DND-41 (cell line): Measurements from ENCODE around the gene SCN10A.

Experiments
- ATAC-seq: fragments of 200-7000 bp; cut with Tn5 transposase; 3 replicates; pipeline ENCODE4 v1.9.1; 2021; ENCODE audit warnings: low read depth; ENCODE audit not compliant: insufficient read depth
- DNase-seq: peaks from one replicate; pipeline ENCODE4 v3.0.0-alpha.2; 2020
- H2AFZ ChIP-seq: 2 replicates; pipeline ENCODE4 v1.6.0; 2012; ENCODE audit warnings: low read depth, low read length
- H3K27ac ChIP-seq: 2 replicates; pipeline ENCODE4 v1.5.1; 2012; ENCODE audit warnings: low read length, inconsistent platforms
- H3K27me3 ChIP-seq: fragments of 200-600 bp; sonication (generic); 2 replicates; pipeline ENCODE4 v1.6.0; 2012; ENCODE audit warnings: low read length, mild to moderate bottlenecking, inconsistent platforms; ENCODE audit not compliant: insufficient read depth, poor library complexity
- H3K36me3 ChIP-seq: 2 replicates; pipeline ENCODE4 v1.5.1; 2012; ENCODE audit warnings: low read length, inconsistent platforms; ENCODE audit not compliant: insufficient read depth
- H3K4me1 ChIP-seq: 2 replicates; pipeline ENCODE4 v1.5.1; 2012; ENCODE audit warnings: mild to moderate bottlenecking, low read length; ENCODE audit not compliant: insufficient read depth
- H3K4me2 ChIP-seq: 2 replicates; pipeline ENCODE4 v1.6.0; 2012; ENCODE audit warnings: mild to moderate bottlenecking, moderate library complexity, low read length, inconsistent platforms; ENCODE audit not compliant: insufficient read depth
- H3K4me3 ChIP-seq, 2 experiments: fragments of 200-600 bp in 1 of 2; shearing (Covaris generic) in 1 of 2; 2 replicates each; pipeline ENCODE4 v1.5.1; 2012 to 2016; ENCODE audit warnings: inconsistent platforms in 2 of 2, low read length in 2 of 2, mild to moderate bottlenecking in 2 of 2, low read depth in 1 of 2, moderate library complexity in 1 of 2
- H3K79me2 ChIP-seq: 2 replicates; pipeline ENCODE4 v1.6.0; 2012; ENCODE audit warnings: low read length, inconsistent platforms; ENCODE audit not compliant: insufficient read depth
- H3K9ac ChIP-seq: 2 replicates; pipeline ENCODE4 v1.6.0; 2012; ENCODE audit warnings: low read depth, mild to moderate bottlenecking, inconsistent platforms, low read length, moderate library complexity
- H3K9me3 ChIP-seq: 2 replicates; pipeline ENCODE4 v1.5.1; 2012; ENCODE audit warnings: low read length, moderate library complexity, mild to moderate bottlenecking, inconsistent platforms; ENCODE audit not compliant: insufficient read depth, severe bottlenecking
- H4K20me1 ChIP-seq: 2 replicates; pipeline ENCODE4 v1.6.0; 2012; ENCODE audit warnings: low read length; ENCODE audit not compliant: insufficient read depth
- EZH2 ChIP-seq: IDR thresholded peaks from 3 replicates; pipeline ENCODE4 v1.6.1; 2012; ENCODE audit warnings: borderline replicate concordance, low read depth, mild to moderate bottlenecking, moderate library complexity, low read length, inconsistent platforms; ENCODE audit not compliant: severe bottlenecking
- TF ChIP-seq, protein P1 (sequence below): IDR thresholded peaks from 2 replicates; pipeline ENCODE4 v1.5.1; 2012; ENCODE audit warnings: borderline replicate concordance, low read length, moderate library complexity, mild to moderate bottlenecking; ENCODE audit not compliant: poor library complexity, severe bottlenecking; ENCODE audit errors: extremely low read depth

Gene SCN10A

DNA sequence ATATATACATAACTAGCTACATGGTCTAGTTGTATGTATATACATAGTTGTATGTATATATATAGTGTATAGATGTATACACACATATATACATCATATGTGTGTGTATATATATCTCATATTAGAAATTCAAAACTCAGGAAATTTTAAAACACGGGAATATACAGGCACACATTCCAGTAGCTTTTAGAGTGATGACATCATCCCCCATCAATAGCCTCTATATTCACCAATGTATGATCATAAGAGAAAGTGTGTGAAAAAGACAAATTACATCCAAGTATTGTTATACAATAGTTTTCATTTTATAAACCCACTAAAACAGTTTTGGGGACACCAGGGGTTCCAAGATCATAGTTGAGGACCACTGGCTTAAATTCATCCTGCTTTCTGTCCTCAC is 23.0 kb downstream of the SCN10A start:
- H3K9ac ChIP-seq: no peak overlapping the region
- DNase-seq: no peak
- no peaks in the 10 kb centered on the region for H3K9me3 ChIP-seq
- no peaks in the 10 kb centered on the region for H3K79me2 ChIP-seq
- no peak overlapping the region for H2AFZ ChIP-seq
- no peaks in the 10 kb centered on the region for H3K4me1 ChIP-seq
- no peak overlapping the region for H3K4me3 ChIP-seq
- H3K27me3 ChIP-seq: peaks cover 3% of the 10 kb centered on the region
- no peak overlapping the region for H3K27ac ChIP-seq
- no peaks in the 10 kb centered on the region for H3K36me3 ChIP-seq
- no peaks in the 10 kb centered on the region for H4K20me1 ChIP-seq
- ATAC-seq: no peak
- no peak overlapping the region for H3K4me2 ChIP-seq
- TF ChIP-seq, protein P1, sequence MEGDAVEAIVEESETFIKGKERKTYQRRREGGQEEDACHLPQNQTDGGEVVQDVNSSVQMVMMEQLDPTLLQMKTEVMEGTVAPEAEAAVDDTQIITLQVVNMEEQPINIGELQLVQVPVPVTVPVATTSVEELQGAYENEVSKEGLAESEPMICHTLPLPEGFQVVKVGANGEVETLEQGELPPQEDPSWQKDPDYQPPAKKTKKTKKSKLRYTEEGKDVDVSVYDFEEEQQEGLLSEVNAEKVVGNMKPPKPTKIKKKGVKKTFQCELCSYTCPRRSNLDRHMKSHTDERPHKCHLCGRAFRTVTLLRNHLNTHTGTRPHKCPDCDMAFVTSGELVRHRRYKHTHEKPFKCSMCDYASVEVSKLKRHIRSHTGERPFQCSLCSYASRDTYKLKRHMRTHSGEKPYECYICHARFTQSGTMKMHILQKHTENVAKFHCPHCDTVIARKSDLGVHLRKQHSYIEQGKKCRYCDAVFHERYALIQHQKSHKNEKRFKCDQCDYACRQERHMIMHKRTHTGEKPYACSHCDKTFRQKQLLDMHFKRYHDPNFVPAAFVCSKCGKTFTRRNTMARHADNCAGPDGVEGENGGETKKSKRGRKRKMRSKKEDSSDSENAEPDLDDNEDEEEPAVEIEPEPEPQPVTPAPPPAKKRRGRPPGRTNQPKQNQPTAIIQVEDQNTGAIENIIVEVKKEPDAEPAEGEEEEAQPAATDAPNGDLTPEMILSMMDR: no peak
- TF ChIP-seq EZH2: no peak

DNA sequence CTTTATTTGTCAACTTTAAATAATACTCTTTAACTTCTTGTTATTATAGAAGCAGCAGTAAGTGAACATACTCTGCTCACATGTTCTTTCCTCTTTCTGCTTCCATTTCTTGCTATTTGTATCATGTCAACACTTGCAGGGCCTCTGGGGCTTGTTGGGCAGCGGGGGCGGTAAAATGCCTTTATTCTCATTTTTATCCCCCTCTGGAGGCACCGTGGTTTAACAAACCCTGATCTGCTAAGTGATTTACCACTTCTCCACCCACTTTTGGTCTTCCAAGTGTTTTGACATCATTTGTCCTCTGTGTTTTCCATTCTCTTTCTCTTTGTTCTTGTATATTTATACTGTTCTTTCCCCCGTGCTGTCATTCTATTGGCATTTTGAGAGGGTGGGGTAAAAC is 33.9 kb downstream of the SCN10A start:
- no peak overlapping the region for H3K27ac ChIP-seq
- TF ChIP-seq EZH2: no peak
- TF ChIP-seq, protein P1: peak; percentile 33
- DNase-seq (peak; percentile 20), ATAC-seq (no peak)
- H3K27me3 ChIP-seq: peaks cover 5% of the 10 kb centered on the region
- H3K4me1 ChIP-seq: no peaks in the 10 kb centered on the region
- no peaks in the 10 kb centered on the region for H3K9me3 ChIP-seq
- H3K4me2 ChIP-seq: no peak overlapping the region
- no peak overlapping the region for H2AFZ ChIP-seq
- no peak overlapping the region for H3K9ac ChIP-seq
- no peaks in the 10 kb centered on the region for H3K79me2 ChIP-seq
- no peaks in the 10 kb centered on the region for H4K20me1 ChIP-seq
- H3K4me3 ChIP-seq: no peak overlapping the region
- H3K36me3 ChIP-seq: no peaks in the 10 kb centered on the region

DNA sequence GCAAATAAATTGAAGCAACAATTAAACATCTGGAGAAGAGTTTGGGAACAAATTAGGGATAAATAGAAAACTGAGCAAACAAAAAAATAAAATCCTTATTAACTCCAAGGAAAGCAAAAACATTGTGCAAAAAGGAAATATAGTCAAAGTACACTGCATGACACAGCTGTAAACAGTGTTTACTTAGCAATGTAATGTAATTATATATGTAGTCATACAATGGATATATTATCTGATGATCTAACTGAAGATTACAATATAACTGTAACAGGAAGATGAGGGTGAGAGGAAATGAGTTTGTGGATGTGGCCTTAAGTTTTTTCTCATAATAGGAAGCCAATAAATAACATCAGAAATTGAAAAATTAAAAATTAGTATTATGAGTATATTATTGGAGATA is 42.5 kb downstream of the SCN10A start:
- no peak overlapping the region for H2AFZ ChIP-seq
- no peaks in the 10 kb centered on the region for H3K79me2 ChIP-seq
- H3K4me3 ChIP-seq: no peak overlapping the region
- no peak overlapping the region for H3K27ac ChIP-seq
- peaks cover 2% of the 10 kb centered on the region for H3K9me3 ChIP-seq
- H4K20me1 ChIP-seq: no peaks in the 10 kb centered on the region
- ATAC-seq (no peak), DNase-seq (no peak)
- TF ChIP-seq, protein P1: no peak
- TF ChIP-seq EZH2: no peak
- H3K27me3 ChIP-seq: peaks cover 5% of the 10 kb centered on the region
- H3K36me3 ChIP-seq: no peaks in the 10 kb centered on the region
- H3K4me2 ChIP-seq: no peak overlapping the region
- H3K4me1 ChIP-seq: no peaks in the 10 kb centered on the region
- no peak overlapping the region for H3K9ac ChIP-seq

DNA sequence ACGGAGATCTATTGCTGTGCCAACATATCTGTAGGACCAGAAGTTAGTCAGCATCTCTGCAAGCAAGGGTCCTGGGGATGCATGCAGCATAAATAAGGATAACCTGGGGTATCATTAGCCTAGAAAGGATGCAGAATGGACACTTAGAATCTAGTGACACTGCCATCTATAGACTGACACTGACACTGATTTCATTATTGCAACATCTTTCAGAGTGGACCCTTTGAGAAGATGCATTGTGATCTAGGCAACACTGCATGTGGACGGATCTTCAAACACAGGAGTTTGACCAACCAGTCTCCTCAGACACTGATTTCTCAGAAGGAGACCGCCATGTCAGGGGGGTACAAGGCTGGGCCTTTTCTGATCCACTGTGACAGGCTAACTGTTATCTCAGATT is 52.4 kb downstream of the SCN10A start:
- DNase-seq (no peak), ATAC-seq (no peak)
- Histone ChIP-seq H3K79me2 (no peaks in the 10 kb centered on the region), H3K27me3 (no peaks in the 10 kb centered on the region), H2AFZ (no peak overlapping the region), H3K9me3 (no peaks in the 10 kb centered on the region), H3K4me1 (no peaks in the 10 kb centered on the region), H4K20me1 (no peaks in the 10 kb centered on the region), H3K4me2 (no peak overlapping the region), H3K36me3 (no peaks in the 10 kb centered on the region), H3K4me3 (no peak overlapping the region), H3K9ac (no peak overlapping the region), H3K27ac (no peak overlapping the region)
- TF ChIP-seq, protein P1: no peak
- no peak for TF ChIP-seq EZH2
